ENCODE measurements around the gene INPP5A. TPM values are rescaled to one million over a fixed set of nuclear protein-coding genes. Genes with fewer than 3 reads are reported as not detected.

Gene INPP5A
- total RNA-seq, 1 experiment from 2014 or later, result 16.6 TPM

DNA sequence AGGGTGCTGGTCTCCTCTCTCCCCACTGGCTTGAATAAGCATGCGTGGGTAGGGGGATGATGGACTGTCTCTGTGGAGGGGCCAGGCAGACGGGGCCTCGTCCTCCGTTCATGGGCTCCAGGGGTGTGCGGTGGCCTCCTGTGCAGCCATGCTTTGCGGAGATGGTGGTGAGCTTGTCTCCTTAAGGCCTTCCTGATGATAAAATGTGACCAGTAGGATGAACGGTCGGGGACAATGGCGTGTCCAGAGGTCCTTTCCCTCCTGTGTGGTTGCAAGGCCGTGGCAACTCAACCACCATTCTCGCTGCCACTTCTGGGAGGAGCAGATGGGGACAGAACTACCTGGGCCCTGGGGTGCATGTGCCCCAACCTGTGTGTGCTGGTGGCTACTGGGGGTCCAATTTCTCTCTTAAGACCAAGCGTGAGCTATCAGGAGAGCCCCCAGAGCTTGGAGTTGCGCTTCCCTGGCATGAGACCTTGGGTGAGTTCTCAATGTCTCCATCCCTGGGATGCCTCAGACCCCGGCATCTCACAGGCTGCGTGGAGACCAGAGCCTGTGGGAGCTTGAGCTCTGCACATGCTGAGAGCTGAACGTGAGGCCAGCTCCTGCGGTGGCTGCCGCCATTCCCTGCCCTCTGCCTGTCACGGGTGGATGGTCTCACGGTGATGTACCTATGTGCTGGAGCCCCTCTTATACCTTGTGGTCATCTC is 112.2 kb downstream of the INPP5A start:
- TF ChIP-seq, protein P1, sequence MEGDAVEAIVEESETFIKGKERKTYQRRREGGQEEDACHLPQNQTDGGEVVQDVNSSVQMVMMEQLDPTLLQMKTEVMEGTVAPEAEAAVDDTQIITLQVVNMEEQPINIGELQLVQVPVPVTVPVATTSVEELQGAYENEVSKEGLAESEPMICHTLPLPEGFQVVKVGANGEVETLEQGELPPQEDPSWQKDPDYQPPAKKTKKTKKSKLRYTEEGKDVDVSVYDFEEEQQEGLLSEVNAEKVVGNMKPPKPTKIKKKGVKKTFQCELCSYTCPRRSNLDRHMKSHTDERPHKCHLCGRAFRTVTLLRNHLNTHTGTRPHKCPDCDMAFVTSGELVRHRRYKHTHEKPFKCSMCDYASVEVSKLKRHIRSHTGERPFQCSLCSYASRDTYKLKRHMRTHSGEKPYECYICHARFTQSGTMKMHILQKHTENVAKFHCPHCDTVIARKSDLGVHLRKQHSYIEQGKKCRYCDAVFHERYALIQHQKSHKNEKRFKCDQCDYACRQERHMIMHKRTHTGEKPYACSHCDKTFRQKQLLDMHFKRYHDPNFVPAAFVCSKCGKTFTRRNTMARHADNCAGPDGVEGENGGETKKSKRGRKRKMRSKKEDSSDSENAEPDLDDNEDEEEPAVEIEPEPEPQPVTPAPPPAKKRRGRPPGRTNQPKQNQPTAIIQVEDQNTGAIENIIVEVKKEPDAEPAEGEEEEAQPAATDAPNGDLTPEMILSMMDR (IDR thresholded peaks at IDR 0.05; ENCODE audit: unreplicated experiment), result no peak
- Mint-ChIP-seq H3K9me3 (ENCODE audit: low read depth, unreplicated experiment) (no peaks in the 10 kb centered on the region), H3K36me3 (ENCODE audit: insufficient read depth, unreplicated experiment) (peaks cover 8% of the 10 kb centered on the region), H3K27me3 (ENCODE audit: unreplicated experiment) (no peaks in the 10 kb centered on the region), H3K4me1 (ENCODE audit: low read depth, unreplicated experiment) (no peaks in the 10 kb centered on the region), H3K4me3 (ENCODE audit: low read depth, unreplicated experiment) (no peak overlapping the region), H3K27ac (ENCODE audit: unreplicated experiment) (no peak overlapping the region)
- BruUV-seq (replicated peaks), result no TSS peak
- DNase-seq, result no peak
- CTCF ChIA-PET, result no interaction called here
- intact Hi-C loops (cut with micrococcal nuclease; ENCODE audit: unreplicated experiment), result no loop called here

DNA sequence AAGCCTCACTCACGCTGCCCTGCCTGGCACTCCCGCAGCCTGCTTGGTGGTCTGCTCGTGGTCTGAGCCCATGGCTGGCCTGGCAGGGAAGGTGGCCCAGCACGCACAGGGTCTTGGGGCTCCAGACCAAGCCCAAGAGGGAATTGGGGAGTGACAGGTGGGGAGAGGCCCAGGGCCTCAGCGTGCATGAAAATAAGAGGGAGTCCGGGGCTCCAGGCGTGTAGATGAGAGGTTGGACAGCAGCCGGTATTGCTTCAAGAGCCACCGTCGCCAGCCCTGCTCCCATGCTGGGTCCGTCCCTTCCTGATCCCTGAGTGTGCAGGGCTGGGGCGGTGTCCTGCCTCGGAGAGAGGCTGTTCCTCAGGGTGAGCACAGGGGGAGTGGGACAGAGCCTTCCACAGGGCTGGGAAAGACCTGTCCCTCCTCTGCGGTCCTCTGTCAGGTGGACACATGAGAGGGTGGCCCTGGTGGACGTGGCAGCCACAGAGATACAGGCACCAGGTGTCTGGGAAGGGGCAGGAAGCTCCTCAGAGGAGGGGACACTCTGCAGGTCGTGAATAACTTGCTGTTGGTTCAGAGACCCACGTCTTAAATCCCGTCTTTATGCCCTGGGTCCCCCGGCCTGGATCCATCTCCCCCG is 113.1 kb downstream of the INPP5A start:
- CTCF ChIA-PET, result no interaction called here
- DNase-seq, result no peak
- no peaks in the 10 kb centered on the region for H3K9me3 Mint-ChIP-seq (ENCODE audit: low read depth, unreplicated experiment)
- BruUV-seq (replicated peaks), result no TSS peak
- no peaks in the 10 kb centered on the region for H3K4me1 Mint-ChIP-seq (ENCODE audit: low read depth, unreplicated experiment)
- no peak overlapping the region for H3K27ac Mint-ChIP-seq (ENCODE audit: unreplicated experiment)
- intact Hi-C loops (cut with micrococcal nuclease; ENCODE audit: unreplicated experiment), result no loop called here
- TF ChIP-seq, protein P1 (IDR thresholded peaks at IDR 0.05; ENCODE audit: unreplicated experiment), result no peak
- H3K36me3 Mint-ChIP-seq (ENCODE audit: insufficient read depth, unreplicated experiment), result peaks cover 8% of the 10 kb centered on the region
- H3K4me3 Mint-ChIP-seq (ENCODE audit: low read depth, unreplicated experiment), result no peak overlapping the region
- no peaks in the 10 kb centered on the region for H3K27me3 Mint-ChIP-seq (ENCODE audit: unreplicated experiment)

DNA sequence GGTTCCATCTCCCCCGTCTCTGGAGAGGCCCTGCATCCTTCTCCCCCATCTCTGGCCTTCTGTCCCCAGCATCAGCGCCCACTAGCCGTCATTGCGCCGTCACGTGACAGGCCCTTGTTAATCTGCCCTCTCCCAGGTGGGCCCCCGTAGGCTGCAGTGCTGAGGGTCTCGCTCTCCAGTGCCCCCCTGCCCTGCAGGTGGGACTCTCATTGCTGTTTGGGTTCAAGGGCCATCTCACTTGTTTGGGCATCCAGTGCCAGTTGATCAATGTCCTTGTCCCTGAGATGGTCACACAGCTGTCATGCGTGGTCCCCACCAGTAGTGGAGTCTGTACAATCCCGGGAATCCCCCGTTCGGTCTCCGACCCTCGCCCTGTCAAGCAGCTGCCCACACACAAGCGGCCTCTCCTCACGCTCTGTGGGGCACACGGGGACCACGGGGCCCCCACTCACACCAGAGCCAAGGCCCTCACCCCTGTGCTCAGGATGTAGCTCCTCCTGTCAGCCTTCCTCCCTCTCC is 114.0 kb downstream of the INPP5A start:
- CTCF ChIA-PET, result no interaction called here
- H3K4me1 Mint-ChIP-seq (ENCODE audit: low read depth, unreplicated experiment), result no peaks in the 10 kb centered on the region
- H3K4me3 Mint-ChIP-seq (ENCODE audit: low read depth, unreplicated experiment), result no peak overlapping the region
- no peak for DNase-seq
- peaks cover 8% of the 10 kb centered on the region for H3K36me3 Mint-ChIP-seq (ENCODE audit: insufficient read depth, unreplicated experiment)
- no peaks in the 10 kb centered on the region for H3K9me3 Mint-ChIP-seq (ENCODE audit: low read depth, unreplicated experiment)
- BruUV-seq (replicated peaks), result no TSS peak
- intact Hi-C loops (cut with micrococcal nuclease; ENCODE audit: unreplicated experiment), result no loop called here
- H3K27me3 Mint-ChIP-seq (ENCODE audit: unreplicated experiment), result no peaks in the 10 kb centered on the region
- TF ChIP-seq, protein P1 (IDR thresholded peaks at IDR 0.05; ENCODE audit: unreplicated experiment), result no peak
- H3K27ac Mint-ChIP-seq (ENCODE audit: unreplicated experiment), result no peak overlapping the region

DNA sequence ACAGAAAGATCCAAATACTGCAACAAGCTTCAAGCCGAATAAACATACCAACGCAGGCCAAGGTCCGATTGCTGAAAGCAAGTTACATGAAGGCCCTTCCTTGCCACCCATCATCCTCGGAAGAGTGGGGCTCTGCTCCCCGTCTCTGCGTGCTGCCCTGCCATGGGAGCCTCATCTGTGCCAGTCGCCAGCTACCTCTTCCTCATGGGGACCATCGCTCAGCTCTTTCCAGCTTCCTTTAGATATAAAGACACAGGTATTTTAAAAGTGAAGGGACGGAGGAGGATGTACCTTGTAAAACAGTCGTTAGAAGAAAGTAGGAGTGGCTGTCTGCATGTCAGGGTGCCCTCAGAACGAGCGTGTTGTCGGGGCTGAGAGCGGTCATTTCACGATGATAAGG is 114.9 kb downstream of the INPP5A start:
- CTCF ChIA-PET, result no interaction called here
- TF ChIP-seq, protein P1 (IDR thresholded peaks at IDR 0.05; ENCODE audit: unreplicated experiment), result no peak
- intact Hi-C loops (cut with micrococcal nuclease; ENCODE audit: unreplicated experiment), result no loop called here
- no peak for DNase-seq
- no peaks in the 10 kb centered on the region for H3K9me3 Mint-ChIP-seq (ENCODE audit: low read depth, unreplicated experiment)
- H3K27me3 Mint-ChIP-seq (ENCODE audit: unreplicated experiment), result no peaks in the 10 kb centered on the region
- no peaks in the 10 kb centered on the region for H3K4me1 Mint-ChIP-seq (ENCODE audit: low read depth, unreplicated experiment)
- H3K4me3 Mint-ChIP-seq (ENCODE audit: low read depth, unreplicated experiment), result no peak overlapping the region
- no TSS peak for BruUV-seq (replicated peaks)
- peaks cover 8% of the 10 kb centered on the region for H3K36me3 Mint-ChIP-seq (ENCODE audit: insufficient read depth, unreplicated experiment)
- no peak overlapping the region for H3K27ac Mint-ChIP-seq (ENCODE audit: unreplicated experiment)

Data from Calu3 (cell line).